ENCODE data around the gene NASP. TPM values are rescaled to one million over a fixed set of nuclear protein-coding genes. Genes with fewer than 3 reads are reported as not detected.

NASP gene
- total and polyA plus RNA-seq, 2 of the 13 experiments (the other 11 are each of a cell fraction or from before 2014, with no cell fraction given): 132 to 256 TPM

GRCh38 chr1:45550401-45551351, 33.2 kb upstream of the NASP start, which contains the start of gene AKR1A1 (continued):
- TF ChIP-seq, protein P1, sequence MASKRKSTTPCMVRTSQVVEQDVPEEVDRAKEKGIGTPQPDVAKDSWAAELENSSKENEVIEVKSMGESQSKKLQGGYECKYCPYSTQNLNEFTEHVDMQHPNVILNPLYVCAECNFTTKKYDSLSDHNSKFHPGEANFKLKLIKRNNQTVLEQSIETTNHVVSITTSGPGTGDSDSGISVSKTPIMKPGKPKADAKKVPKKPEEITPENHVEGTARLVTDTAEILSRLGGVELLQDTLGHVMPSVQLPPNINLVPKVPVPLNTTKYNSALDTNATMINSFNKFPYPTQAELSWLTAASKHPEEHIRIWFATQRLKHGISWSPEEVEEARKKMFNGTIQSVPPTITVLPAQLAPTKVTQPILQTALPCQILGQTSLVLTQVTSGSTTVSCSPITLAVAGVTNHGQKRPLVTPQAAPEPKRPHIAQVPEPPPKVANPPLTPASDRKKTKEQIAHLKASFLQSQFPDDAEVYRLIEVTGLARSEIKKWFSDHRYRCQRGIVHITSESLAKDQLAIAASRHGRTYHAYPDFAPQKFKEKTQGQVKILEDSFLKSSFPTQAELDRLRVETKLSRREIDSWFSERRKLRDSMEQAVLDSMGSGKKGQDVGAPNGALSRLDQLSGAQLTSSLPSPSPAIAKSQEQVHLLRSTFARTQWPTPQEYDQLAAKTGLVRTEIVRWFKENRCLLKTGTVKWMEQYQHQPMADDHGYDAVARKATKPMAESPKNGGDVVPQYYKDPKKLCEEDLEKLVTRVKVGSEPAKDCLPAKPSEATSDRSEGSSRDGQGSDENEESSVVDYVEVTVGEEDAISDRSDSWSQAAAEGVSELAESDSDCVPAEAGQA (IDR thresholded peaks at IDR 0.05; ENCODE audit: low read depth): peak; percentile 57; the same call in 1 of the 2 replicates
- TF ChIP-seq, protein P1 (CRISPR knock-in tag; IDR thresholded peaks at IDR 0.05; ENCODE audit: borderline replicate concordance): peak; percentile 89; the same call in 1 of the 2 replicates
- TF ChIP-seq, protein P2, sequence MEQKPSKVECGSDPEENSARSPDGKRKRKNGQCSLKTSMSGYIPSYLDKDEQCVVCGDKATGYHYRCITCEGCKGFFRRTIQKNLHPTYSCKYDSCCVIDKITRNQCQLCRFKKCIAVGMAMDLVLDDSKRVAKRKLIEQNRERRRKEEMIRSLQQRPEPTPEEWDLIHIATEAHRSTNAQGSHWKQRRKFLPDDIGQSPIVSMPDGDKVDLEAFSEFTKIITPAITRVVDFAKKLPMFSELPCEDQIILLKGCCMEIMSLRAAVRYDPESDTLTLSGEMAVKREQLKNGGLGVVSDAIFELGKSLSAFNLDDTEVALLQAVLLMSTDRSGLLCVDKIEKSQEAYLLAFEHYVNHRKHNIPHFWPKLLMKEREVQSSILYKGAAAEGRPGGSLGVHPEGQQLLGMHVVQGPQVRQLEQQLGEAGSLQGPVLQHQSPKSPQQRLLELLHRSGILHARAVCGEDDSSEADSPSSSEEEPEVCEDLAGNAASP (CRISPR knock-in tag; IDR thresholded peaks at IDR 0.05; ENCODE audit: borderline replicate concordance): peak; percentile 22; the same call in 1 of the 2 replicates
- TF ChIP-seq IRX3 (CRISPR knock-in tag; IDR thresholded peaks at IDR 0.05; ENCODE audit: borderline replicate concordance, low read depth): peak; percentile 92
- peak; percentile 74; the same call in 1 of the 2 replicates for TF ChIP-seq ZNF614 (CRISPR knock-in tag; IDR thresholded peaks at IDR 0.05; ENCODE audit: borderline replicate concordance)
- 0 out of 2 replicates have a peak, but pooled peaks have one; percentile 73 for TF ChIP-seq IRF1 (CRISPR knock-in tag; IDR thresholded peaks at IDR 0.05; ENCODE audit: low read depth)
- TF ChIP-seq ZNF616 (CRISPR knock-in tag; IDR thresholded peaks at IDR 0.05; ENCODE audit: low read depth): peak; percentile 72; the same call in 1 of the 2 replicates
- TF ChIP-seq ASH2L (IDR thresholded peaks at IDR 0.05; ENCODE audit: insufficient read length, low read depth, low read length): peak; percentile 68
- peak; percentile 73; the same call in 1 of the 2 replicates for TF ChIP-seq ZSCAN25 (CRISPR knock-in tag; IDR thresholded peaks at IDR 0.05)
- TF ChIP-seq ZNF546 (CRISPR knock-in tag; conservative IDR thresholded peaks at IDR 0.05): 0 out of 2 replicates have a peak, but pooled peaks have one; percentile 40
- peak; percentile 62 for TF ChIP-seq FOSL2 (CRISPR knock-in tag; IDR thresholded peaks at IDR 0.05)
- peak; percentile 86; the same call in 1 of the 2 replicates for TF ChIP-seq CENPT (CRISPR knock-in tag; IDR thresholded peaks at IDR 0.05; ENCODE audit: low read depth)
- 0 out of 2 replicates have a peak, but pooled peaks have one; percentile 74 for TF ChIP-seq ZNF235 (CRISPR knock-in tag; IDR thresholded peaks at IDR 0.05; ENCODE audit: borderline replicate concordance)
- TF ChIP-seq E2F1 (CRISPR knock-in tag; IDR thresholded peaks at IDR 0.05): peak; percentile 65
- peak; percentile 78; the same call in 1 of the 2 replicates for TF ChIP-seq ETS1 (CRISPR knock-in tag; IDR thresholded peaks at IDR 0.05)

Measured in HepG2 (cell line).